ENCODE data around the gene EPC2. TPM values are rescaled to one million over a fixed set of nuclear protein-coding genes. Genes with fewer than 3 reads are reported as not detected.

Gene EPC2
- polyA plus RNA-seq, 3 donors = 1.4 to 19.2 (median 2.0) TPM

DNA sequence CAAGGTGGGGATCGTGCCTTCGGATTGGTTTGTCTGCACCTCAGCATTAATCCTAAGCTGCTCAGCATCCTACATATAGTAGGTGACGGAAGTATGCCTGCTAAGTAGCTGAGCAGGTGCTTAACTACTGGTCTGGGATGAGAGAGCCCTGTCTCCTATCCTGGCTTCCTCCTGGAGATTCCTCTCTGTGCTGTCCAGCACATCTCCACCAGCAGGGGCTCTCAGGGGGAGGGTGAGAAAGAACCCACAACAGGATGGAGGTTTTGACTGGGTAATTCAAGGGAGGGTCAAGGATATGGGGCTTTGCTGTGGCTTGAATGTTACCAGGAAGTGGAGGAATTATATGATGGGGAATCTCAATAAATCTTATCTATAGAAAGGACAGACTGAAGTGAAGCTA, 185.1 kb downstream of the EPC2 start:
- TF ChIP-seq, protein P1, sequence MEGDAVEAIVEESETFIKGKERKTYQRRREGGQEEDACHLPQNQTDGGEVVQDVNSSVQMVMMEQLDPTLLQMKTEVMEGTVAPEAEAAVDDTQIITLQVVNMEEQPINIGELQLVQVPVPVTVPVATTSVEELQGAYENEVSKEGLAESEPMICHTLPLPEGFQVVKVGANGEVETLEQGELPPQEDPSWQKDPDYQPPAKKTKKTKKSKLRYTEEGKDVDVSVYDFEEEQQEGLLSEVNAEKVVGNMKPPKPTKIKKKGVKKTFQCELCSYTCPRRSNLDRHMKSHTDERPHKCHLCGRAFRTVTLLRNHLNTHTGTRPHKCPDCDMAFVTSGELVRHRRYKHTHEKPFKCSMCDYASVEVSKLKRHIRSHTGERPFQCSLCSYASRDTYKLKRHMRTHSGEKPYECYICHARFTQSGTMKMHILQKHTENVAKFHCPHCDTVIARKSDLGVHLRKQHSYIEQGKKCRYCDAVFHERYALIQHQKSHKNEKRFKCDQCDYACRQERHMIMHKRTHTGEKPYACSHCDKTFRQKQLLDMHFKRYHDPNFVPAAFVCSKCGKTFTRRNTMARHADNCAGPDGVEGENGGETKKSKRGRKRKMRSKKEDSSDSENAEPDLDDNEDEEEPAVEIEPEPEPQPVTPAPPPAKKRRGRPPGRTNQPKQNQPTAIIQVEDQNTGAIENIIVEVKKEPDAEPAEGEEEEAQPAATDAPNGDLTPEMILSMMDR (IDR thresholded peaks at IDR 0.05) = no peak
- no peak overlapping the region for H3K4me3 Mint-ChIP-seq
- H3K36me3 Mint-ChIP-seq = no peaks in the 10 kb centered on the region
- H3K27ac Mint-ChIP-seq = no peak overlapping the region
- peaks cover 0 to 4% (median 2%) of the 10 kb centered on the region in 7 donors for H3K9me3 Mint-ChIP-seq
- Histone ChIP-seq H4K20me1 (ENCODE audit: insufficient read depth, low read length) (no peaks in the 10 kb centered on the region), H3K9me3 (replicated peaks in 1 of 2; ENCODE audit: control insufficient read depth in 1 of 2, insufficient read depth in 1 of 2, low read length in 2 of 2) (no peaks in the 10 kb centered on the region), H3K27ac (ENCODE audit: low read depth in 1 of 2, low read length in 2 of 2) (no peak overlapping the region), H3K4me3 (replicated peaks in 1 of 3; ENCODE audit: low read depth in 2 of 3, low read length in 3 of 3) (no peak overlapping the region), H3K36me3 (replicated peaks in 1 of 2; ENCODE audit: control insufficient read depth in 1 of 2, insufficient read depth in 2 of 2, low read length in 2 of 2) (no peaks in the 10 kb centered on the region), H3K4me1 (ENCODE audit: control insufficient read depth in 1 of 2, insufficient read depth in 2 of 2, low read length in 2 of 2) (no peaks in the 10 kb centered on the region), H3K4me2 (replicated peaks; ENCODE audit: extremely low read depth, low read length, poor library complexity, severe bottlenecking) (no peak overlapping the region), H3K27me3 (ENCODE audit: control insufficient read depth in 2 of 2, insufficient read depth in 2 of 2, low read length in 2 of 2) (no peaks in the 10 kb centered on the region), H2AFZ (ENCODE audit: insufficient read depth, low read depth, low read length, poor library complexity, severe bottlenecking) (no peak overlapping the region), H3K79me2 (ENCODE audit: insufficient read depth, low read length) (no peaks in the 10 kb centered on the region), H3K9ac (ENCODE audit: insufficient read depth, low read length, poor library complexity, severe bottlenecking) (no peak overlapping the region)
- H3K4me1 Mint-ChIP-seq = no peaks in the 10 kb centered on the region
- peaks cover 0 to 2% (median 2%) of the 10 kb centered on the region in 3 donors for H3K27me3 Mint-ChIP-seq (ENCODE audit: low read depth in 3 of 3)
- intact Hi-C loops (cut with micrococcal nuclease) = no loop called here
- DNase-seq = no peak
- no CpG with 5 or more reads among the region's 3 CpGs for WGBS (ENCODE audit: insufficient coverage)

DNA sequence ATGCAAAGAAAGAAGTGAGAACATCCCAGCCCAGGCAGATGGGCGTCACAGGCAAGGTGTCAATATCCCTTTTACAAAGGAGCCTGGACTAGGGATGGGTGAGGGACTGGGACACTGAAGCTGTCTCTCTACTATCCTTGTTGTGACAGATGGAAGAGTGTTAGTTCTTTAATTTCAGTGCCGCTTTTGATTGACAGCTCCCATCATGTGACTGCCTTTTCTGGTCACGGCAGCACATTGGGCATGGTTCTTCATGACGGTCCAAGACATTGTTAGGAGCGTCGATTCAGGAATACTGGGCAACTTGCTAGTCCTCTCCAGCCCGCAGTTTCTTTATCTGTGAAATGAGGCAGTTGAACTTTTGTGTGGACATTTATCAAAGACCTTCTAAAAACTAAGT, 188.1 kb downstream of the EPC2 start:
- no peaks in the 10 kb centered on the region for H3K36me3 ChIP-seq (replicated peaks in 1 of 2; ENCODE audit: control insufficient read depth in 1 of 2, insufficient read depth in 2 of 2, low read length in 2 of 2)
- 93% methylated on average over 7 of the region's 7 CpGs for WGBS (ENCODE audit: insufficient coverage)
- no peak overlapping the region for H3K27ac ChIP-seq (ENCODE audit: low read depth in 1 of 2, low read length in 2 of 2)
- no peak overlapping the region for H3K9ac ChIP-seq (ENCODE audit: insufficient read depth, low read length, poor library complexity, severe bottlenecking)
- intact Hi-C loops (cut with micrococcal nuclease) = no loop called here
- H3K4me2 ChIP-seq (replicated peaks; ENCODE audit: extremely low read depth, low read length, poor library complexity, severe bottlenecking) = no peak overlapping the region
- H3K27me3 ChIP-seq (ENCODE audit: control insufficient read depth in 2 of 2, insufficient read depth in 2 of 2, low read length in 2 of 2) = no peaks in the 10 kb centered on the region
- H3K27ac Mint-ChIP-seq = peak overlapping the region in 1 of 7 donors; percentile 53
- no peaks in the 10 kb centered on the region for H3K4me1 ChIP-seq (ENCODE audit: control insufficient read depth in 1 of 2, insufficient read depth in 2 of 2, low read length in 2 of 2)
- no peak for DNase-seq
- no peaks in the 10 kb centered on the region for H3K9me3 ChIP-seq (replicated peaks in 1 of 2; ENCODE audit: control insufficient read depth in 1 of 2, insufficient read depth in 1 of 2, low read length in 2 of 2)
- no peak overlapping the region for H2AFZ ChIP-seq (ENCODE audit: insufficient read depth, low read depth, low read length, poor library complexity, severe bottlenecking)
- no peaks in the 10 kb centered on the region for H3K4me1 Mint-ChIP-seq
- H3K36me3 Mint-ChIP-seq = no peaks in the 10 kb centered on the region
- no peak overlapping the region for H3K4me3 Mint-ChIP-seq
- no peaks in the 10 kb centered on the region for H4K20me1 ChIP-seq (ENCODE audit: insufficient read depth, low read length)
- peaks cover 0 to 4% (median under 1%) of the 10 kb centered on the region in 7 donors for H3K9me3 Mint-ChIP-seq
- no peak overlapping the region for H3K4me3 ChIP-seq (replicated peaks in 1 of 3; ENCODE audit: low read depth in 2 of 3, low read length in 3 of 3)
- no peaks in the 10 kb centered on the region for H3K79me2 ChIP-seq (ENCODE audit: insufficient read depth, low read length)
- TF ChIP-seq, protein P1 (IDR thresholded peaks at IDR 0.05) = no peak
- H3K27me3 Mint-ChIP-seq (ENCODE audit: low read depth in 3 of 3) = peaks cover 0 to 5% (median 2%) of the 10 kb centered on the region in 3 donors

Small RNA genes within 50 kb of the gene (small RNA-seq; reads per million reads assigned to genes)
- 0.71 reads per million for gene RNU2-9P (ENCODE audit: insufficient read length, low read depth)
- not detected for gene RPS29P8 (ENCODE audit: insufficient read length, low read depth)

Other genes with a start within 250 kb of the EPC2 start
- gene KIF5C, start 230.5 kb downstream of the EPC2 start, polyA plus RNA-seq = under 1 TPM in 1 of 3 donors, not detected in 2; 0.04 TPM